Lower lobe of right lung (tissue), 2 donors: ENCODE measurements around the gene HINFP. TPM values are rescaled to one million over a fixed set of nuclear protein-coding genes. Genes with fewer than 3 reads are reported as not detected.

Experiments used
- ATAC-seq, 2 donors: fragments of 200-7000 bp; cut with Tn5 transposase; one replicate each; pipeline ENCODE4 v1.9.1; 2020 to 2022; ENCODE audit warnings: mild to moderate bottlenecking in 2 of 2, moderate library complexity in 2 of 2
- DNase-seq: peaks from one replicate; pipeline ENCODE4 v3.0.0-alpha.2; 2020
- H3K27ac ChIP-seq: fragments of 200-600 bp; one replicate; pipeline ENCODE4 v1.8.0; 2022
- H3K27me3 ChIP-seq: fragments of 200-600 bp; one replicate; pipeline ENCODE4 v1.8.0; 2022; ENCODE audit warnings: low read depth
- H3K36me3 ChIP-seq: fragments of 200-600 bp; one replicate; pipeline ENCODE4 v1.8.0; 2022; ENCODE audit warnings: mild to moderate bottlenecking
- H3K4me1 ChIP-seq: fragments of 200-600 bp; one replicate; pipeline ENCODE4 v1.8.0; 2022
- H3K4me3 ChIP-seq: fragments of 200-600 bp; one replicate; pipeline ENCODE4 v1.8.0; 2022; ENCODE audit warnings: mild to moderate bottlenecking
- H3K9me3 ChIP-seq: fragments of 200-600 bp; one replicate; pipeline ENCODE4 v1.8.0; 2022
- CTCF ChIP-seq: fragments of 200-600 bp; IDR thresholded peaks from one replicate; pipeline ENCODE4 v1.8.0; 2022; ENCODE audit warnings: antibody characterized with exemption, mild to moderate bottlenecking
- intact Hi-C: fragments of 100-400 bp; cut with DNase I; formaldehyde crosslinking; loops from one replicate; pipeline ENCODE4 v1.11.0; 2022
- total RNA-seq: library from RNA; stranded (reverse); fragmentation: NEBNext Ultra II Directional; extraction: Animal tissue kit (Norgen Biotek cat#: 25700); gene quantifications from one replicate; pipeline ENCODE4 v1.2.1, GENCODE V29; 2021
- donor health status: DM: no; HTN: yes; CAD: no; lungs with severe emphysema.

Gene HINFP
- total RNA-seq, 1 donor from 2014 or later: 31.0 TPM

DNA sequence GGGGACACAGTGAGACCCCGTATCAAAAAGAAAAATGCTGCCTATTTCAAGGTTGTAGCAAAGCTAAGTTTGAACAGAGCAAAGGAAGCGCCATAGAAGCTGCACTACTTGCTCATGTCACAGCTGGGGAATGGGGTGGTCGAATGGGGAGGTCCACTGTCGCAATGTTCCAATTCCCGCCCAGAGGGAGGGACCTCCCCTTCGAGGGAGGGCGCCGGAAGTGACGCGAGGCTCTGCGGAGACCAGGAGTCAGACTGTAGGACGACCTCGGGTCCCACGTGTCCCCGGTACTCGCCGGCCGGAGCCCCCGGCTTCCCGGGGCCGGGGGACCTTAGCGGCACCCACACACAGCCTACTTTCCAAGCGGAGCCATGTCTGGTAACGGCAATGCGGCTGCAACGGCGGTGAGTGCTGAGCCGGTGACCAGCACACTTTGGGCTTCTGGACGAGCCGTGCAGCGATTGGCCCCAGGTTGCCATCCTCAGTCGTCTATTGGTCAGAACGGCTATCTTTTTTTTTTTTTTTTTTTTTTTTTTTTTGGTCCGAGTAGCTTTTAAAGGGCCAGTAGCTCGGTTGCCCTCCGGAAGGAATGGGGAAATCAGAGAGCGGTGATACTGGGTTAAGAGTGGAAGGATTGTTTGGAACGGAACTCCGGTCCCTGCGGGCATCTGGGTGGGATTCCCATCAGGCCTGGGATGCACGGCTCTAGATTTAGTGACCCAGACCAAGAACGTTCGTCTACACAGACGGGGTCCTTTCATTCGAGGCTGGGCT lies 36.5 kb upstream of the HINFP start, which contains the start of gene HMBS:
Gene HMBS, plus strand, starts transcription at position 219 of the 774 bp plus-strand sequence. Its CDS starts 153 bp downstream, at position 372.
- H3K4me3 ChIP-seq: peak within 1 kb of the TSS; percentile 73
- intact Hi-C loops: no loop called here
- peak; percentile 97 to 99 for ATAC-seq
- peaks cover 29% of the 10 kb centered on the region for H3K36me3 ChIP-seq
- no peak for TF ChIP-seq CTCF
- peak within 1 kb of the TSS; percentile 93 for H3K27ac ChIP-seq
- H3K4me1 ChIP-seq: peaks cover 15% of the 10 kb centered on the region
- H3K27me3 ChIP-seq: no peaks in the 10 kb centered on the region
- H3K9me3 ChIP-seq: no peaks in the 10 kb centered on the region
- DNase-seq: peak; percentile 96

DNA sequence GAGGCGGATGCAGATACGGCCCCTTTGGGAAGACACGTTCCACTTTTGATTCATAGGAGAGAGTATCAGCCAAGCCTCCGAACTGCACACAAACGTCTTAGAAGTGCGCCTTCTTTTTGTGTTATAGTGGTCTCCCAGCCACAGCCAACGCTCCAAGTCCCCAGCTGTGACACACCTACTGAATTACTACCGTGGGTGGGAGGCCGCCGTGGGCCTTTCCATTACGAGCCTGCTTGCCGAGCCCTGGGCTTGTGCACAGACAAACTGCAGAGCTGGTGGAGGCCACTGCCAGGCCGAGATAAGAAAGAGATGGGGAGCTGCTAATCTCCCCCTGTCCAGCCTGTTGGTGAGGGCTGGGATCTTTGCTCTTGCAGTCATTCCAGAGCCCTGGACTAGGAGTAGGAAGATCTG lies 35.9 kb upstream of the HINFP start:
- ATAC-seq: no peak
- DNase-seq: no peak

GRCh38 chr11:119087123-119087522 lies 34.3 kb upstream of the HINFP start:
- H3K4me1 ChIP-seq: peaks cover 15% of the 10 kb centered on the region
- DNase-seq (no peak), ATAC-seq (no peak)
- peaks cover 8% of the 10 kb centered on the region for H3K36me3 ChIP-seq
- intact Hi-C loops: no loop called here
- no peak overlapping the region for H3K4me3 ChIP-seq
- H3K27me3 ChIP-seq: no peaks in the 10 kb centered on the region
- H3K27ac ChIP-seq: no peak overlapping the region
- TF ChIP-seq CTCF: no peak
- no peaks in the 10 kb centered on the region for H3K9me3 ChIP-seq

More for the DNA sequence above, 35.9 kb upstream of the HINFP start:
- Histone ChIP-seq H3K27me3 (no peaks in the 10 kb centered on the region), H3K27ac (peak overlapping the region; percentile 93), H3K36me3 (peaks cover 23% of the 10 kb centered on the region), H3K4me3 (peak overlapping the region; percentile 73), H3K4me1 (peaks cover 15% of the 10 kb centered on the region), H3K9me3 (no peaks in the 10 kb centered on the region)
- no peak for TF ChIP-seq CTCF
- intact Hi-C loops: no loop called here

- TF ChIP-seq CTCF: no peak
- intact Hi-C loops: no loop called here
- no peak for DNase-seq
These were observed 33.6 kb upstream of the HINFP start for GRCh38 chr11:119087747-119088241.

DNA sequence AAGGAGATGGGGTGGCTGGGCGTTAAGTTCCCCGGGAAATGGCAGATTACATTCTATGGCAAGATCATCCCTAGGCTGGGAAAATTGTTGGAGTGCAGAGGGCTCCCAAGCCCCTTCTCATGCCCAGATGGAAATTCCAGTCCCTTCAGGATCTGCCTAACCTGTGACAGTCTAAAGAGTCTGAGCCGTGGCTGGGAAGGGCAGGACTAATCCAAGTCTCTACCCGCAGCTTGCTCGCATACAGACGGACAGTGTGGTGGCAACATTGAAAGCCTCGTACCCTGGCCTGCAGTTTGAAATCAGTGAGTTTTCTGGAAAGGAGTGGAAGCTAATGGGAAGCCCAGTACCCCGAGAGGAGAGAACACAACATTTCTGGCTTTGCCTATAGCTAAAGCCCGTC lies 33.0 kb upstream of the HINFP start:
- TF ChIP-seq CTCF: no peak
- ATAC-seq: no peak
- no peaks in the 10 kb centered on the region for H3K9me3 ChIP-seq
- H3K27ac ChIP-seq: no peak overlapping the region
- H3K4me3 ChIP-seq: no peak overlapping the region
- no peaks in the 10 kb centered on the region for H3K27me3 ChIP-seq
- no peak for DNase-seq
- peaks cover 13% of the 10 kb centered on the region for H3K36me3 ChIP-seq
- intact Hi-C loops: no loop called here
- H3K4me1 ChIP-seq: peaks cover 24% of the 10 kb centered on the region

More at GRCh38 chr11:119087747-119088241, 33.6 kb upstream of the HINFP start:
- ATAC-seq: no peak
- Histone ChIP-seq H3K27me3 (no peaks in the 10 kb centered on the region), H3K9me3 (no peaks in the 10 kb centered on the region), H3K27ac (no peak overlapping the region), H3K36me3 (peaks cover 7% of the 10 kb centered on the region), H3K4me1 (peaks cover 18% of the 10 kb centered on the region), H3K4me3 (no peak overlapping the region)
